ENCODE data around the gene IGF2. TPM values are rescaled to one million over a fixed set of nuclear protein-coding genes. Genes with fewer than 3 reads are reported as not detected.

Gene IGF2
- total and polyA plus RNA-seq, 5 donors = 34.6 to 94.1 (median 53.7) TPM

DNA sequence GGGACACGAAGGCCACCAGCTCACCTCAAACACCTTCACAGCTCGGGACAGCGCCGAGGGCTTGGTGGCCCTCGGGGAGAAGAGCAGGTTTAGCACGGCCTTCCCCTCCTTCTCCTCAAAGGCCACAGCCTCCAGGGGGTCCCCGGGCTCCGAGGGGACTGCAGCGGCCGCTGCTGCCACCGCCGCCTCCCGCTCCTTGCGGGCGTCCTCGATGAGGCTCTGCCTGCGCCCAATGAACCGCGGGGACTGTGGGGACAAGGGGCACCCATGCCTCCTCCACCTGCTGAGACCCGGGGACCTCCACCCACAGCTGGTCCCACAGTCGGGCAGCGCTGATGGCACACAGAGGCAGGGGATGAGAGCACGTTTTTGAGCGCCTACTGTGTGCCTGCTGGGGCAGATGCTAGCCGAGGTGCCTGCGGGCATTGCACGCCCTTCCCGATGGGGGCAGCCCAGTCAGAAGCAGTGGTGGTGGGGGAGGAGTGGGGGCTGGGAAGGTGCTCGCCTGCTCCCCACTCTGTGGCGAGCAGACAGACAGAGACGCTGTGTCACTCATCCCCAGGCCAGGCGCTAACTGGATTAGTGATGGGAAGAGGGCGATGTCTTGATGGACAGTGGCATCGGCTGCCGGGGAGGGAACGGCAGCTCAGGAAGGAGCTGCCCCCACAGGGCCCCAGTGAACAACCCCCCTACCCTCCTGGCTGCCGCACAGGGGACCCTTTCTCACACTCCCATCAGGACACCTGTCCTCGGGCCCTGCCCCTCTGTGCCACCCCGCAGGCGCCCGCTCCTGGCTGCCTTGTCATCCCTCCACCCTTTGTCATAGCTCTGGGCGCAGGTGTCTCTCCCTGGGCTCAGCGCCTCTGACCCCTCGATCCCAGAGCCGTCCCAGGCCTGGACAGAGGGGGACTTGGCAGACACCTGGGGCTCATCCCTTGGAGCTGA is 30.7 kb upstream of the IGF2 start:
- no peaks in the 10 kb centered on the region for H3K27me3 ChIP-seq (ENCODE audit: control insufficient read depth, insufficient read depth)
- H3K4me1 ChIP-seq (ENCODE audit: control insufficient read depth, insufficient read depth, low read length) = no peaks in the 10 kb centered on the region
- 76% methylated on average over 45 of the region's 45 CpGs for WGBS
- no peak for DNase-seq
- intact Hi-C loops (cut with DNase I) = no loop called here
- H3K4me3 ChIP-seq (ENCODE audit: low read length) = no peak overlapping the region
- H3K27ac ChIP-seq (ENCODE audit: low read length) = no peak overlapping the region
- no peak for ATAC-seq
- H3K9me3 ChIP-seq (ENCODE audit: control insufficient read depth, low read length) = no peaks in the 10 kb centered on the region

DNA sequence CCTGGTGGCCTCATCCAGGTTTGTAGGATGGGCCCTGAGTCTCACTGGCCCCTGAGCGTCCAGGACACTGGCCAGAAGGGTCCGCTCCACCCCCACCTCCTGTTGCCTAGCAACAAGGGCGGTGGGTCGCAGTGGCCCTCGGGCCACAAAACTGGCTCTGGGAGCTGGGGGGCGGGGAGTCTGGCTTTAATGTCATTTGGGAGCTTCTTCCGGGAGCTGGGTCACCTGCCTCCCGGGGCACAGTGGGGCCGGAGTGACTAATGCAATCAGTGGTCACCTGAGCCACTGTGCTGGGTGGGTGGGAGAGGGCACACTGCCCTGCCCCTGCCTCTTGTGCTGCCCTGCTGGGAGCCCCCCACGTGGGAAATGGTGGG is 29.8 kb upstream of the IGF2 start:
- H3K27me3 ChIP-seq (ENCODE audit: control insufficient read depth, insufficient read depth) = no peaks in the 10 kb centered on the region
- no peak overlapping the region for H3K27ac ChIP-seq (ENCODE audit: low read length)
- H3K9me3 ChIP-seq (ENCODE audit: control insufficient read depth, low read length) = no peaks in the 10 kb centered on the region
- no peak for ATAC-seq
- intact Hi-C loops (cut with DNase I) = no loop called here
- H3K4me1 ChIP-seq (ENCODE audit: control insufficient read depth, insufficient read depth, low read length) = no peaks in the 10 kb centered on the region
- no peak for DNase-seq
- H3K4me3 ChIP-seq (ENCODE audit: low read length) = no peak overlapping the region
- WGBS = 66% methylated on average over 10 of the region's 10 CpGs

DNA sequence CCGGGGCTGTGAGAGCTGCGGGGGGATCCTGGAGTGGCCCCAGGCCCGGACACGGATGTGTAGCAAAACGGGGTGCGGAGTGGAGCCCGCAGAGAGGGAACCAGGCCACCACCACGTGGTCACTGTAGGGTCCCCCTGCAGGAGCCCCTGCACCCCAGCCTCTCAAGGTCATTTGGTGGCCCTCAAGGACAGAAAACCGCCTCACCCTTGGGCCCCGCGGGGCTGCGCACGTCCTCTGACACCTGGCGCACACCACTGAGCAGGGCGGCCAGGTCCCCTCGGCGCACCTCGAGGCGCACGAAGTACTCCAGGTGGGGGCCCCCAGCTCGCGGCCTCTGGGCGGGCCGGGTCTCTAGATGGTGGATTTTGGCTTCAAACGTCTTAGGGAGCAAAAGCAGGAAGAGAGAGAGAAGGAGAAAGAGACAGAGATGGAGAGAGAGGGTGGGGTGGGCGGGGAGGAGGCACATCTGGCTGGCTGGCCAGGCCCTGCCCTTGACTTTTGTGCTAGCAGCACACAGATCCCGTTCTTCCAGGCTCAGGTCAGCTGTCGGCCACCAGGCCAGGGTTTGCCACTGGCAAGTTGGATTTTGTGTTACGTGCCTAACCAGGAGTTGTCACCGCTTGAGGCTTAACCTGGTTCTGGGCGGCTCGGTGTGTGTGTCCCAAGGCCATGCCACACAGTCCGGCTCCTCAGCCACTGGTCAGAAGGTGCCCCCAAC is 29.3 kb upstream of the IGF2 start:
- 85% methylated on average over 33 of the region's 33 CpGs for WGBS
- no peaks in the 10 kb centered on the region for H3K27me3 ChIP-seq (ENCODE audit: control insufficient read depth, insufficient read depth)

DNA sequence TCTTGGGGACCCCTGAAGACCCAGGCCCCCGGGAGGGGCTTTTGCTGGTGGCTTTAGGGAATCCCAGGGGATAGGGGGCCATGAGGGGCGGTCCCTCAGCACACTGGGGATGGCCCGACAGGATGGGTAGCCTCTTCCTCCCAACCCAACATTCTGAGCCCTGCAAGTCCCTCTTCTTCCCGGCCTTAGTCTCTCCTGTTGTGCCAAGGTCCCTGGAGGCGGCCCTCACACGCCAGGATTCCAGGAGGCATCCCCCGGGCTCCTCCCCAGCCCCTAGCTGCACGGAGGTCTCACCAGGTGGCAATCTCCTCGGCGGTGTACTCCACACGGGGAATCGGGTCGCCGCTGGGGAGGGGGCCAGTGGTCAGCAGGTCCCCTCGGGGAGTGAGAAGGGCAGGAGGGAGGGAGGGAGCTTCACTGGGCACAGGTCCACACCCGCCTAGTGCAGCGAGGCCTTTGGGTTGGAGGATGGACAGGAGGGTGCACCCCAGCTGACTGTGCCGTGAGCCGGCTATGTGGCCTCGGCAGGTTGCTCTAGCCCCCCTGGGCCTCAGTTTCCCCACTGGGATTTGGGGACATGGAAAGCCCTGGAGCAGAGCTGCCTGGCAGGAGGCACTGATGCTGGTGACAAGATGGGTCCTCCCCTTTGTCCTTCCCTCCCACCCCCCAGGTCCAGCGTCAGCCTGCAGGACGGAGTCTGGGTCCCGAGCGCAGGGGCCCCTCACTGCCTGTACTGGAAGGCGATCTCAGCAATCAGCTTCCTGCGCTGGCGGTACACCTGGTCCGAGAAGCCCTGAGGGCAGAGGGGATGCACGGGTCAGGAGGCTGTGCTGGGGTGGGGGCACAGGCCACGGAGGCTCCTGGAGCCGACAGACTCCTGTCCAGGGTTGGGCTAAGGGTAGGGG is 28.2 kb upstream of the IGF2 start:
- intact Hi-C loops (cut with DNase I) = no loop called here
- H3K27ac ChIP-seq (ENCODE audit: low read length) = no peak overlapping the region
- ATAC-seq (no peak), DNase-seq (no peak)
- no peaks in the 10 kb centered on the region for H3K4me1 ChIP-seq (ENCODE audit: control insufficient read depth, insufficient read depth, low read length)
- no peak overlapping the region for H3K4me3 ChIP-seq (ENCODE audit: low read length)
- 72% methylated on average over 31 of the region's 31 CpGs for WGBS
- no peaks in the 10 kb centered on the region for H3K9me3 ChIP-seq (ENCODE audit: control insufficient read depth, low read length)
- no peaks in the 10 kb centered on the region for H3K27me3 ChIP-seq (ENCODE audit: control insufficient read depth, insufficient read depth)

More for the DNA sequence above, 29.3 kb upstream of the IGF2 start:
- Histone ChIP-seq H3K9me3 (ENCODE audit: control insufficient read depth, low read length) (no peaks in the 10 kb centered on the region), H3K27ac (ENCODE audit: low read length) (no peak overlapping the region), H3K4me3 (ENCODE audit: low read length) (no peak overlapping the region), H3K4me1 (ENCODE audit: control insufficient read depth, insufficient read depth, low read length) (no peaks in the 10 kb centered on the region)
- intact Hi-C loops (cut with DNase I) = no loop called here
- ATAC-seq = no peak
- no peak for DNase-seq

DNA sequence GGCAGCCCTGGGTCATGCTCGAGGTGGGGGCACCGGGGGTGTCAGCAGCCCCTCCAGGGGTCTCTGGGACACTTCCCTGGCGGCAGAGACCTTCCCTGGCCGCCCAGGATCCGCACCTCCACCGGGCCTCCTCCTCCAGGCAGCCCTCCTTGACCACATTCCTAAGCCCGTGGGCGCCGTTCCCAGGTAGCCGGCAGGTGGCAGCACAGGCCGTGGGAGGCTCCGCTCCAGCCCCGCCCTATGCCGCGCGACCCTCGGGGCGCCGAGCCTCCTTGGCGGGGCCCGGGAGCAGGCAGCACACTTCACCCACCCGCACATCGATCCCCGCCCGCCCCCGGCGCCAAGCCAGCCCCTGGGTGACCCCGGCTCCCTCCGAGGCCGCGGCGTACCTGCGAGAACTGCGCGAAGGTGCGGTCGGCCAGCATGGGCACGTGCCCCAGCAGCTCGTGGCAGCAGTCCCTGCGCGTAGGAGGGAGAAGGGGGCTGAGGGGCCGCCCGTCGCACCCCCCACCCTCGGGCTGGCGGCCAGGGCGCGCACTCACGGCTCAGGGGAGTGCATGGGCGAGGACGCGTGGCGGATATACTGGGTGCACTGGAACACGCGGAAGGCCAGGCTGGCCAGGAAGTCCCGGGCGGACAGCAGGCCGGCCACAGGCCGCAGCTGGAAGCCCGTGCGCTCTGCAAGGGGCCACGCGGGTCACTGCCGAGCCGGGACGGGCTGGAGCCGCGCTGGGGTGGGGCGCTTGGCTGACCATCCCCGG is 27.1 kb upstream of the IGF2 start:
- H3K4me3 ChIP-seq (ENCODE audit: low read length) = peak overlapping the region; percentile 26
- H3K9me3 ChIP-seq (ENCODE audit: control insufficient read depth, low read length) = no peaks in the 10 kb centered on the region
- H3K27me3 ChIP-seq (ENCODE audit: control insufficient read depth, insufficient read depth) = no peaks in the 10 kb centered on the region
- H3K27ac ChIP-seq (ENCODE audit: low read length) = no peak overlapping the region
- intact Hi-C loops (cut with DNase I) = no loop called here
- WGBS = 8% methylated on average over 70 of the region's 70 CpGs
- peak; percentile 36 to 41 for ATAC-seq
- H3K4me1 ChIP-seq (ENCODE audit: control insufficient read depth, insufficient read depth, low read length) = no peaks in the 10 kb centered on the region
- DNase-seq = peak in 1 of 3 donors; percentile 76

DNA sequence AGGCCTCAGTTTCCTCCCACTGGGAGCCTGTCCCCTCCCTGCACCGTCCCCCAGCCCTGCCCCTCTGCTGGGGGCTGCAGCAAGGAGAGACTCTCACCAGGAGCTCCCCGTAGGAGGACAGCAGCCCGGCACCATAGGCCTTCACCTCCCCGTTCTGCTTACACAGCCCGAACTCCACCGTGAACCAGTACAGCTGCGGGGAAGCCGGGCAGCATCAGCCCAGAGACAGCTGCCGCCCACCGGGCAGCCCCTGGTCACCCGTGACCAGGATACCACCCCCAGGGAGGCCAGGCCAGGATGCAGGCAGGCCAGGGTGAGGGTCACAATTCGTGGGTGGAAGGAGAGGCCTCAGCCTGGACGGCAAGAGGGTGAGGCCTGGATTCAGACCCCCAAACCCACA is 26.4 kb upstream of the IGF2 start:
- Histone ChIP-seq H3K27ac (ENCODE audit: low read length) (no peak overlapping the region), H3K27me3 (ENCODE audit: control insufficient read depth, insufficient read depth) (no peaks in the 10 kb centered on the region), H3K4me1 (ENCODE audit: control insufficient read depth, insufficient read depth, low read length) (no peaks in the 10 kb centered on the region), H3K9me3 (ENCODE audit: control insufficient read depth, low read length) (no peaks in the 10 kb centered on the region), H3K4me3 (ENCODE audit: low read length) (no peak overlapping the region)
- no peak for ATAC-seq
- no peak for DNase-seq
- 83% methylated on average over 13 of the region's 13 CpGs for WGBS
- intact Hi-C loops (cut with DNase I) = no loop called here

DNA sequence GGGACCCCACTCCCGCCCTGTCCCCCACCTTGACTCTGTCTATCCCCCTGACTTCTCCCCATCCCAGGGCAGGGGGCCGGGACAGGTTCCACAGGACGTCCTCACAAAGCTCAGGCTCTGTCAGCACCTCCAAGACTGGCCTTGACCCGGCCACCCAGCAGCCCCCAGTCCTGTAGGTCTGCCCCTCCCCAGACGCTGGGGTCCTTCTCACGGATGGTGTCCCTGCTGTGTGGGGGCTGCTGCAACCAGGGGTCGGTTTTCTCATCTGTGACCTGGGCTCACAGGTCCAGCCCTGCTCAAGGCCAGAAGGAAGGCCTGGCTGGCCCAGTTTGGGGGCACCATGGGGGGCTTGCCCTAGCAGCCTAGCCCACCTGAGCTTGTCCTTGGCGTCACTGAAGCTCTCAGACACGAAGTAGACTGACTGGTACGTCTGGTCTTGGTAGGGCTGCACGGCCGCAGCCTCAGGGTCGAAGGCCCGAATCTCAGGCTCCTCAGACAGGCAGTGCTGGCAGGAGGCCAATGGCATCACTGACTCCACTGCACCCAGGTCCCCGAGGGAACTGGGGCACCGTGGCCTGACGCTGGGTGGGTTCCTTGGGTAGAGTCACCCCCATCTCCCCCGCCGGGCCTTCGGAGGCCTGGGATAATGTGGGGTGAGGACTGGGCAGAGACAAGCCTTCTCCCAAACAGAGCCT is 25.8 kb upstream of the IGF2 start:
- intact Hi-C loops (cut with DNase I) = no loop called here
- WGBS = 82% methylated on average over 20 of the region's 20 CpGs

DNA sequence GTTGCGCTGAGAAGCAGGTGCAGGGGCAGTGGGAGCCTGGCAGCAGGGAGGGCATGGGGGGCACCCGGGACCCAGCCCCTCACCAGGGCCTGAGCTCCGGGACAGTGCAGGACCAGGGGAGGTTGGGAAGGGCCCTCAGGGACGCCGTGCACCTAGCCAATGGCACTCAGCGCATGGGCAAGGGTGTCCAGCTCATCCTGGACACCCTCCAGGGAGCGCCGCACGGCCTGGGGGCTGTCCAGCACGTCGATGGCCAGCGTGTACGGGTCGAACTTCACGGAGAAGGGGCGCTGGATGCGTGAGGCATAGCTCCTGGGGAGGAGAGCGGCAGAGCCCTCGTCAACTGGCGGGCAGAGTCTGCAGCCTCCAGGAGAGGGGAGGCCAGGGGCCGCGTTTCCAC is 24.9 kb upstream of the IGF2 start:
- intact Hi-C loops (cut with DNase I) = no loop called here
- Histone ChIP-seq H3K27me3 (ENCODE audit: control insufficient read depth, insufficient read depth) (no peaks in the 10 kb centered on the region), H3K9me3 (ENCODE audit: control insufficient read depth, low read length) (no peaks in the 10 kb centered on the region), H3K4me1 (ENCODE audit: control insufficient read depth, insufficient read depth, low read length) (no peaks in the 10 kb centered on the region), H3K4me3 (ENCODE audit: low read length) (no peak overlapping the region), H3K27ac (ENCODE audit: low read length) (no peak overlapping the region)
- ATAC-seq (no peak), DNase-seq (no peak)
- 88% methylated on average over 22 of the region's 22 CpGs for WGBS

More for the DNA sequence above, 25.8 kb upstream of the IGF2 start:
- Histone ChIP-seq H3K4me1 (ENCODE audit: control insufficient read depth, insufficient read depth, low read length) (no peaks in the 10 kb centered on the region), H3K27ac (ENCODE audit: low read length) (no peak overlapping the region), H3K9me3 (ENCODE audit: control insufficient read depth, low read length) (no peaks in the 10 kb centered on the region), H3K27me3 (ENCODE audit: control insufficient read depth, insufficient read depth) (no peaks in the 10 kb centered on the region), H3K4me3 (ENCODE audit: low read length) (no peak overlapping the region)
- no peak for ATAC-seq
- no peak for DNase-seq

DNA sequence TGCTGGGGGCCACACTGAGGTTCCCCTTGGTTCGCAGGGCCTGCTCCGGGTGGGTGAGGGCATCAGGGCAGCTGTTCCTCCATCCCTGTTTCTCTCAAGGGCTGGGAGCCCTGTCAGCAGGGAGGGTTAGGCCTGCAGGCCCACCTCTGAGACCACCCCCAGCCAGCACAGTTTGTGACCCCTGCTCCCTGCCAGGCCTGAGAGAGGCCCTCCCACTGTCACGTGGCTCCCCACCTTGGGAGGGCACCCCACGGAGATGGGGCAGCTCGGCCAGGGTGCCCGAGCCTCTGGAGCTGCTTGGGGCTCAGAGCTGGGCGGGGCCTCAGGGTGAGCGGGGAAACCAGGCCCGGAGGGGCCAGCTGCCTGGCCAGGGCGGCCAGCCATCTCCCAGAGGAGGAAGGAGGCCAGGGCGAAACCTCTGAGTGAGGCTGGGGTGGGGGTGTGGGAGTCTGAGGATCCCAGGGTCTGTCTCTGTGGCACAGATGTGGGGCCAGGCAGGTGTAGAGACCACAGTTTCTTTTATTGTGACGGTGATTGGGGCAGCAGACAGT is 24.3 kb upstream of the IGF2 start:
- DNase-seq = no peak
- ATAC-seq = no peak
- intact Hi-C loops (cut with DNase I) = no loop called here
- H3K4me1 ChIP-seq (ENCODE audit: control insufficient read depth, insufficient read depth, low read length) = no peaks in the 10 kb centered on the region
- no peaks in the 10 kb centered on the region for H3K9me3 ChIP-seq (ENCODE audit: control insufficient read depth, low read length)
- no peak overlapping the region for H3K27ac ChIP-seq (ENCODE audit: low read length)
- no peaks in the 10 kb centered on the region for H3K27me3 ChIP-seq (ENCODE audit: control insufficient read depth, insufficient read depth)
- no peak overlapping the region for H3K4me3 ChIP-seq (ENCODE audit: low read length)
- WGBS = 76% methylated on average over 12 of the region's 12 CpGs
